Measurements from ENCODE around the gene HLA-E. TPM values are rescaled to one million over a fixed set of nuclear protein-coding genes. Genes with fewer than 3 reads are reported as not detected.

HLA-E gene
- total and polyA plus RNA-seq, 10 donors = 514 to 2,111 (median 1,362) TPM

GRCh38 chr6:30444451-30444742 is 44.9 kb upstream of the HLA-E start:
- H3K4me1 ChIP-seq = peaks cover 0 to 6% (median 0%) of the 10 kb centered on the region in 6 donors
- no peak overlapping the region for H3K27ac ChIP-seq
- H3K36me3 ChIP-seq = no peaks in the 10 kb centered on the region
- TF ChIP-seq POLR2AphosphoS5 (IDR thresholded peaks at IDR 0.05) (no peak), POLR2A (IDR thresholded peaks at IDR 0.05) (no peak)
- TF ChIP-seq, protein P1, sequence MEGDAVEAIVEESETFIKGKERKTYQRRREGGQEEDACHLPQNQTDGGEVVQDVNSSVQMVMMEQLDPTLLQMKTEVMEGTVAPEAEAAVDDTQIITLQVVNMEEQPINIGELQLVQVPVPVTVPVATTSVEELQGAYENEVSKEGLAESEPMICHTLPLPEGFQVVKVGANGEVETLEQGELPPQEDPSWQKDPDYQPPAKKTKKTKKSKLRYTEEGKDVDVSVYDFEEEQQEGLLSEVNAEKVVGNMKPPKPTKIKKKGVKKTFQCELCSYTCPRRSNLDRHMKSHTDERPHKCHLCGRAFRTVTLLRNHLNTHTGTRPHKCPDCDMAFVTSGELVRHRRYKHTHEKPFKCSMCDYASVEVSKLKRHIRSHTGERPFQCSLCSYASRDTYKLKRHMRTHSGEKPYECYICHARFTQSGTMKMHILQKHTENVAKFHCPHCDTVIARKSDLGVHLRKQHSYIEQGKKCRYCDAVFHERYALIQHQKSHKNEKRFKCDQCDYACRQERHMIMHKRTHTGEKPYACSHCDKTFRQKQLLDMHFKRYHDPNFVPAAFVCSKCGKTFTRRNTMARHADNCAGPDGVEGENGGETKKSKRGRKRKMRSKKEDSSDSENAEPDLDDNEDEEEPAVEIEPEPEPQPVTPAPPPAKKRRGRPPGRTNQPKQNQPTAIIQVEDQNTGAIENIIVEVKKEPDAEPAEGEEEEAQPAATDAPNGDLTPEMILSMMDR (IDR thresholded peaks at IDR 0.05 in 8 of 11, conservative IDR thresholded peaks at IDR 0.05 in 3 of 11) = no peak
- 45 to 62% (median 54%) methylated on average over 8 of the region's 8 CpGs for WGBS, 5 donors
- no peaks in the 10 kb centered on the region for H3K9me3 ChIP-seq
- peaks cover 10 to 100% (median 82%) of the 10 kb centered on the region in 7 donors for H3K27me3 ChIP-seq (replicated peaks in 1 of 7)
- no peak overlapping the region for H3K4me3 ChIP-seq
- DNase-seq = no peak
- intact Hi-C loops (cut with DNase I; ENCODE audit: low total_unique reads) = no loop called here

DNA sequence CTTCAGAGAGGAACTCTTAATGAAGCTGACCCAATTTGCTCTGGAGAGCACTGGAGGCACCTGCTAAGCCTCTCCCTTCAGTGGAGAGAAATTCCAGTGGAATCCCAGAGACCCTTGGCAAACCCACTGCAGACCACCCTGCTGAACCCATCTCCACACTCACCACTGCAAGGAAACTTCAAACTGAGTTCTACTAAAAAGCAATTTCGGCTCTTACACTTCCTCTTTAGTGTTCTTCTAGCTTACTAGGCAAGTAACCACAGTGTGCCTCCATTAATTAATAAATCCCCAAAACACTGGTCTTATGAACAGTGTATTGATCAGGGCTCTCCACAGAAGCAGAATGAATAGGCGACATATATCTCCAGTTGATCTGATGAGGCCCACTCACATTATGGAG is 43.0 kb upstream of the HLA-E start:
- TF ChIP-seq POLR2A (IDR thresholded peaks at IDR 0.05) (no peak), POLR2AphosphoS5 (IDR thresholded peaks at IDR 0.05) (no peak)
- TF ChIP-seq, protein P1 (IDR thresholded peaks at IDR 0.05 in 8 of 11, conservative IDR thresholded peaks at IDR 0.05 in 3 of 11) = no peak
- H3K4me3 ChIP-seq = no peak overlapping the region
- no peak overlapping the region for H3K27ac ChIP-seq
- no peaks in the 10 kb centered on the region for H3K36me3 ChIP-seq
- no peaks in the 10 kb centered on the region for H3K9me3 ChIP-seq
- no peak for DNase-seq
- 30 to 63% (median 41%) methylated on average over 2 of the region's 2 CpGs for WGBS, 5 donors
- H3K27me3 ChIP-seq (replicated peaks in 1 of 7) = peaks cover 10 to 100% (median 88%) of the 10 kb centered on the region in 7 donors
- peaks cover 10 to 22% (median 14%) of the 10 kb centered on the region in 6 donors for H3K4me1 ChIP-seq
- intact Hi-C loops (cut with DNase I; ENCODE audit: low total_unique reads) = no loop called here

- Histone ChIP-seq H3K4me3 (no peak overlapping the region), H3K9me3 (no peaks in the 10 kb centered on the region), H3K4me1 (peaks cover 18 to 30% (median 22%) of the 10 kb centered on the region in 6 donors), H3K36me3 (no peaks in the 10 kb centered on the region), H3K27me3 (replicated peaks in 1 of 7) (peaks cover 10 to 100% (median 88%) of the 10 kb centered on the region in 7 donors), H3K27ac (no peak overlapping the region)
- intact Hi-C loops (cut with DNase I; ENCODE audit: low total_unique reads) = no loop called here
- WGBS, 5 donors = 2 to 6% (median 5%) methylated on average over 2 of the region's 2 CpGs
- DNase-seq = no peak
- TF ChIP-seq, protein P1 (IDR thresholded peaks at IDR 0.05 in 8 of 11, conservative IDR thresholded peaks at IDR 0.05 in 3 of 11) = no peak
These were observed 42.1 kb upstream of the HLA-E start for GRCh38 chr6:30447237-30447636.

DNA sequence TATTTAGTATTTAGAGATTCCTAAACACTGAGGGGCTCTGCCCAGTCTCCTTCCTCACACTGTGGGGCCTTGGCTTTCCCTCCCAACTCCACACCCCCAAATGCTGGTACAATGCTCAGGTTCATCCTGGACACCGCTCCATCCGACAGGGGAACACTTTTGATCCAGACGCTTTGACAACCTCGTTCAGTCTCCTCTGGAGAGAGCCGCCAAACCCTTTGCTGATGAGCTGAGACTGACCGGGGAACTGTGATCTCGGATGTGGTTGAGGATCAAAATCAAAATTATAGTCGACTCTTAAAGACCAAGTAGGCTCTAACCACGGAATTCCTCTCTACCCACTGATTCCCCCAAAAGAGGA is 38.8 kb upstream of the HLA-E start:
- TF ChIP-seq POLR2AphosphoS5 (IDR thresholded peaks at IDR 0.05) (no peak), POLR2A (IDR thresholded peaks at IDR 0.05) (no peak)
- TF ChIP-seq, protein P1 (IDR thresholded peaks at IDR 0.05 in 8 of 11, conservative IDR thresholded peaks at IDR 0.05 in 3 of 11) = no peak
- Histone ChIP-seq H3K9me3 (no peaks in the 10 kb centered on the region), H3K4me3 (peak overlapping the region in 5 of 8 donors; percentile 5 to 55 (median 22)), H3K4me1 (peaks cover 18 to 39% (median 36%) of the 10 kb centered on the region in 6 donors), H3K36me3 (no peaks in the 10 kb centered on the region), H3K27ac (peak overlapping the region in 1 of 8 donors; percentile 33), H3K27me3 (replicated peaks in 1 of 7) (peaks cover 10 to 97% (median 81%) of the 10 kb centered on the region in 7 donors)
- intact Hi-C loops (cut with DNase I; ENCODE audit: low total_unique reads) = no loop called here
- no peak for DNase-seq
- 7 to 19% (median 12%) methylated on average over 9 of the region's 9 CpGs for WGBS, 5 donors
